ENCODE results near the gene SMARCD1.

- TF ChIP-seq POLR2A (IDR thresholded peaks at IDR 0.05; ENCODE audit: low read length): peak; percentile 55
- TF ChIP-seq GATA1 (IDR thresholded peaks at IDR 0.05; ENCODE audit: low read depth, low read length): no peak
Measured at GRCh38 chr12:50084775-50085614, at the start of gene SMARCD1.
